AG09309 (cell line): ENCODE measurements around the gene HM13.

ENCODE experiments used
- DNase-seq: peaks from one replicate; pipeline ENCODE4 v3.0.0-alpha.2; 2010; ENCODE audit warnings: low read depth
- H3K4me3 ChIP-seq: 2 replicates; pipeline ENCODE4 v1.5.1; 2011; ENCODE audit warnings: mild to moderate bottlenecking, low read depth, low read length, moderate library complexity; ENCODE audit not compliant: control insufficient read depth
- CTCF ChIP-seq: IDR thresholded peaks from 2 replicates; pipeline ENCODE4 v1.5.1; 2011; ENCODE audit warnings: mild to moderate bottlenecking, low read depth, low read length, inconsistent platforms; ENCODE audit not compliant: insufficient read depth, control insufficient read depth; ENCODE audit errors: missing control alignments

HM13 gene

GRCh38 chr20:31560746-31561598 is 46.7 kb downstream of the HM13 start:
- peak; percentile 96 for DNase-seq
- H3K4me3 ChIP-seq = no peak overlapping the region
- no peak for TF ChIP-seq CTCF

- TF ChIP-seq CTCF = no peak
- no peak for DNase-seq
- H3K4me3 ChIP-seq = no peak overlapping the region
Observed at GRCh38 chr20:31562241-31562640, 48.0 kb downstream of the HM13 start.

GRCh38 chr20:31564284-31564683 is 50.0 kb downstream of the HM13 start:
- no peak for TF ChIP-seq CTCF

GRCh38 chr20:31565699-31566318 is 51.6 kb downstream of the HM13 start:
- H3K4me3 ChIP-seq = no peak overlapping the region
- no peak for TF ChIP-seq CTCF
- no peak for DNase-seq

More at GRCh38 chr20:31564284-31564683, 50.0 kb downstream of the HM13 start:
- DNase-seq = no peak
- no peak overlapping the region for H3K4me3 ChIP-seq

GRCh38 chr20:31566319-31566657 is 52.0 kb downstream of the HM13 start:
- H3K4me3 ChIP-seq = no peak overlapping the region
- no peak for DNase-seq
- TF ChIP-seq CTCF = no peak

GRCh38 chr20:31566658-31567379 is 52.6 kb downstream of the HM13 start:
- no peak for TF ChIP-seq CTCF
- DNase-seq = no peak
- H3K4me3 ChIP-seq = no peak overlapping the region
